Gastroesophageal sphincter (tissue), 4 donors: ENCODE results near the gene RXRG. TPM values are rescaled to one million over a fixed set of nuclear protein-coding genes. Genes with fewer than 3 reads are reported as not detected.

Experiments used
- ATAC-seq: fragments of 150-250 bp; one replicate; pipeline ENCODE4 v1.9.1; 2016; ENCODE audit warnings: mild to moderate bottlenecking, moderate library complexity
- H3K27ac ChIP-seq, 4 donors: fragments of 200-600 bp; sonication (generic) in 3 of 4; 1 replicate in 3 of 4; 2 replicates in 1 of 4; pipeline ENCODE4 v1.5.1; 2016 to 2019
- H3K27me3 ChIP-seq: fragments of 200-600 bp; sonication (generic); one replicate; pipeline ENCODE4 v1.5.1; 2019
- H3K36me3 ChIP-seq, 2 donors: fragments of 200-600 bp; sonication (generic); one replicate each; pipeline ENCODE4 v1.5.1; 2019; ENCODE audit warnings: control low read depth in 1 of 2
- H3K4me1 ChIP-seq, 3 donors: fragments of 200-600 bp; sonication (generic); 1 replicate in 2 of 3; 2 replicates in 1 of 3; pipeline ENCODE4 v1.5.1; 2016 to 2019; ENCODE audit warnings: control low read depth in 2 of 3
- H3K4me3 ChIP-seq, 2 donors: fragments of 200-600 bp; sonication (generic); one replicate each; pipeline ENCODE4 v1.5.1; 2019; ENCODE audit warnings: mild to moderate bottlenecking in 1 of 2, moderate library complexity in 1 of 2
- H3K9me3 ChIP-seq, 3 donors: fragments of 200-600 bp; sonication (generic); one replicate each; pipeline ENCODE4 v1.5.1; 2017 to 2019; ENCODE audit warnings: control low read depth in 2 of 3
- EP300 ChIP-seq: sonication (generic); formaldehyde crosslinking; IDR thresholded peaks from one replicate; pipeline ENCODE4 v1.6.1; 2017; ENCODE audit warnings: antibody characterized with exemption, mild to moderate bottlenecking
- POLR2A ChIP-seq, 2 donors: fragments of 450-650 bp; IDR thresholded peaks; one replicate each; pipeline ENCODE4 v1.6.1; 2017; ENCODE audit warnings: antibody characterized with exemption in 2 of 2, mild to moderate bottlenecking in 2 of 2, moderate library complexity in 1 of 2
- POLR2AphosphoS5 ChIP-seq: sonication (generic); formaldehyde crosslinking; IDR thresholded peaks from one replicate; pipeline ENCODE4 v1.6.1; 2017; ENCODE audit warnings: antibody characterized with exemption
- WGBS, 2 donors: methylation state at CpG; one replicate each; pipeline ENCODE4 v1.1.5; 2018; ENCODE audit warnings: low coverage in 1 of 2; 5-methylcytosine and 5-hydroxymethylcytosine counted together
- total RNA-seq, 4 donors: library from RNA; depleted of rRNA; stranded (reverse); fragments of >200 nt; gene quantifications; one replicate each; pipeline ENCODE4 v1.1.0, GENCODE V29; 2016
- TF ChIP-seq, protein P1 (sequence below), 4 experiments: fragments of 200-600 bp in 2 of 4; fragments of 450-650 bp in 2 of 4; sonication (generic) in 1 of 4; IDR thresholded peaks; one replicate each; pipeline ENCODE4 v1.5.1; 2017 to 2019; ENCODE audit warnings: antibody characterized with exemption in 4 of 4, mild to moderate bottlenecking in 2 of 4, moderate library complexity in 2 of 4

The RXRG gene
- total RNA-seq, 4 donors from 2014 or later = 2.4 to 6.4 (median 2.7) TPM

DNA sequence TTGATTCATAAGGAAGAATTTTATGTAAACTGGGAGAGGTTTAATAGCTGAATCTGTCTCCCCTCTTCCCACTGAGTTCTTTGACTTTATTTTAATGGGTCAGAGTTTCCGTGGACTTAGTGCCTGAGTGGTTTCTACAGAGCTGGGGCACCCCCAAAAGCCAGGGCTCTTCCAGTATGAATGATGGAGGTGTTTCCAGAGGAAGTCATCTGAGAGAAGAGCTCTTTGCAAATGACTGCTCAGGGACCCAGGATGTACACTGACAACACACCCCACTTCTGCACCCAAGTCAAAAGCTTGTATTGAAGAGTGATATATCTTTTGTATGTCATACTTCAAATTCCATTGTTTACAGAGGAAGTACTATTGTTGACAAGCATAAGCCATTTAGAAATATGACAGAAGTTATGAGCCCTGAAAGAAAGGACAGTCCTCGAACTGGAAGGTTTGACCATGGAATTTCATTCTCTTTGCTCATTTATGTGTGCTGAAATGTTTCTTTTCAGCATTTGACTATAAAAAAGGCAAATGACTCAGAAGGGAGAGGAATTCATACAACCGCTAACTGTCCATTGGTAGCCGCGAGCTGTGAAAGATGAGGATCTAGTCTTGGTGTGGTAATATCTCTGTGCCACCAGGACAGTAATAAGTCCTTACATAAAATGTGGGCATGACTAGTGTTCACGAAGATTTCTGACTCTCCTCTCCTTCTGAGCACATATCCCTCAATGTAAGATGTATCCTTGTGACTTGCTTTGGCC is 63.0 kb downstream of the RXRG start:
- Histone ChIP-seq H3K4me3 (no peak overlapping the region), H3K27me3 (no peaks in the 10 kb centered on the region), H3K27ac (no peak overlapping the region), H3K4me1 (peaks cover 0 to 21% (median 4%) of the 10 kb centered on the region in 3 donors), H3K36me3 (no peaks in the 10 kb centered on the region), H3K9me3 (no peaks in the 10 kb centered on the region)
- TF ChIP-seq EP300 = no peak
- TF ChIP-seq, protein P1, sequence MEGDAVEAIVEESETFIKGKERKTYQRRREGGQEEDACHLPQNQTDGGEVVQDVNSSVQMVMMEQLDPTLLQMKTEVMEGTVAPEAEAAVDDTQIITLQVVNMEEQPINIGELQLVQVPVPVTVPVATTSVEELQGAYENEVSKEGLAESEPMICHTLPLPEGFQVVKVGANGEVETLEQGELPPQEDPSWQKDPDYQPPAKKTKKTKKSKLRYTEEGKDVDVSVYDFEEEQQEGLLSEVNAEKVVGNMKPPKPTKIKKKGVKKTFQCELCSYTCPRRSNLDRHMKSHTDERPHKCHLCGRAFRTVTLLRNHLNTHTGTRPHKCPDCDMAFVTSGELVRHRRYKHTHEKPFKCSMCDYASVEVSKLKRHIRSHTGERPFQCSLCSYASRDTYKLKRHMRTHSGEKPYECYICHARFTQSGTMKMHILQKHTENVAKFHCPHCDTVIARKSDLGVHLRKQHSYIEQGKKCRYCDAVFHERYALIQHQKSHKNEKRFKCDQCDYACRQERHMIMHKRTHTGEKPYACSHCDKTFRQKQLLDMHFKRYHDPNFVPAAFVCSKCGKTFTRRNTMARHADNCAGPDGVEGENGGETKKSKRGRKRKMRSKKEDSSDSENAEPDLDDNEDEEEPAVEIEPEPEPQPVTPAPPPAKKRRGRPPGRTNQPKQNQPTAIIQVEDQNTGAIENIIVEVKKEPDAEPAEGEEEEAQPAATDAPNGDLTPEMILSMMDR (IDR thresholded peaks at IDR 0.05) = no peak
- no peak for TF ChIP-seq POLR2A (IDR thresholded peaks at IDR 0.05)
- TF ChIP-seq POLR2AphosphoS5 = no peak
- ATAC-seq = no peak
- WGBS, 2 donors = 81 to 86% methylated on average over 5 to 6 of the region's 6 CpGs

DNA sequence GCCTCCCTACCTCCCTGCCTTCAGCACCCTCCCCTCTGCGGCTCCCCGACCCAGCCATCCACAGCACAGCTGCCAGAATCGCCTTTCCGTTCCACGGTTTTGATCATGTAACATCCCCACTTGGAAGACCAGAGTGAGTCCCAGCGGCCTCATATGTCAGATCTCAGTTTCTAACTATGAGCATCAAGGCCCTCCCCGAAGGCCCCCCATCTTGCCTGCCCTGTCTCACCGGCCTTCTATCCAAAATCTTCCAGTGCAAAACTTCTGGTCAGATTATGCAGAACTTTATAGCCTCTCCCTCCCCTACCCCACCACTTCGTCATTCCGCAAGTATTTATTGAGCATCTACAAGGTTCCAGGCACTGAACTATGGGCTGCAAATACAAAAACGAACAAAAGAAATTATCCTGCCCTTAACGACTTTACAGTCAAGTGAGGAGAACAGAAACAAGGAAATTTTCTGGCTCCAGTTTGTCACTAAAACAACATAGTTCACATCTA is 68.1 kb downstream of the RXRG start:
- H3K27ac ChIP-seq = peak overlapping the region in 3 of 4 donors; percentile 89 to 97 (median 89)
- WGBS, 2 donors = 0 to 14% methylated on average over 1 to 12 of the region's 12 CpGs

DNA sequence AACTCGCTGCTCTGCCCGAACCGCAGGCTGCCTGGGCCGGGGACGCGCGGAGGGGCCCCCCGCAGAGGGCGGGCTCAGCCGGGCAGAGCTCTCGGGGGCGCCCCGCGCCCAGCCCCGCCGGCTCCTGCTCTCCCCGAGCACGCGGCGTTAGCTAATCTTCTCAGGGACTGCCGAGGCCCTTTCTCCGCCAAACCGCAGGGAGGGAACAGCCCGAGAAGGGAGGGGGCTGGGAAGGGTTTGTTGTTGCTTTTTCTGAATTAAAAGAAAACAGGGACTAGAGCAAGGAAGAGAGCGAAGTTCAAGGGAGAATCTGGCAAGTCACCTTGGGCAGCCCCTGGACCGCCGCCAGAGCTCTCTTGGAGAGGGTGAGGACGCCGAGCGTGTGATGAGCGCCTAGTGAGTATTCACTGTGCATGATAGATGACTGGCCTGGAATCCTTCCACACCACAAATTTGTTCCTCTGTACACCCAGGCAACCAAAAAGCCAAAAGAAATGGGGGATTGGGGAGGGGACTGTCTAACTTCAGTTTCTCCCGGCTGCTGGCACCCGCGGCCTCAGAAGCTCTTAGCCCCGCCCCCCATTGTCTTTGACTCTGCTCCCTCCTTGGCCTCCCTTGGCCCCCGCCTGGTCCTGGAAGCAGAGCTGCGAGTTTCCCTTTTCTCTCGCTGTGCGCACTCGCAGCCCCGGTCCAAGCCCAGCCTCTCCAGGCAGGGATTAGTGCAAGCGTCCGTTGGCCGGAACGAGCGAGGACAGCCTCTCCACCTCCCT is 68.7 kb downstream of the RXRG start:
- ATAC-seq = peak; percentile 96
- H3K27ac ChIP-seq = peak overlapping the region; percentile 85 to 97 (median 89)
- TF ChIP-seq, protein P1 (IDR thresholded peaks at IDR 0.05) = peak in 1 of 4 experiments; percentile 11
- no peak for TF ChIP-seq POLR2A (IDR thresholded peaks at IDR 0.05)
- H3K9me3 ChIP-seq = no peaks in the 10 kb centered on the region
- H3K4me3 ChIP-seq = peak overlapping the region; percentile 17 to 55
- H3K36me3 ChIP-seq = no peaks in the 10 kb centered on the region
- peaks cover 0 to 22% (median 16%) of the 10 kb centered on the region in 3 donors for H3K4me1 ChIP-seq
- WGBS, 2 donors = 0 to 2% methylated on average over 7 to 9 of the region's 46 CpGs
- H3K27me3 ChIP-seq = no peaks in the 10 kb centered on the region

More for the DNA sequence above, 68.1 kb downstream of the RXRG start:
- Histone ChIP-seq H3K4me1 (peaks cover 0 to 22% (median 16%) of the 10 kb centered on the region in 3 donors), H3K27me3 (no peaks in the 10 kb centered on the region), H3K9me3 (no peaks in the 10 kb centered on the region), H3K4me3 (peak overlapping the region in 1 of 2 donors; percentile 55), H3K36me3 (no peaks in the 10 kb centered on the region)
- peak; percentile 4 for ATAC-seq
- TF ChIP-seq EP300 (no peak), POLR2AphosphoS5 (no peak), POLR2A (IDR thresholded peaks at IDR 0.05) (no peak)
- TF ChIP-seq, protein P1 (IDR thresholded peaks at IDR 0.05) = no peak

DNA sequence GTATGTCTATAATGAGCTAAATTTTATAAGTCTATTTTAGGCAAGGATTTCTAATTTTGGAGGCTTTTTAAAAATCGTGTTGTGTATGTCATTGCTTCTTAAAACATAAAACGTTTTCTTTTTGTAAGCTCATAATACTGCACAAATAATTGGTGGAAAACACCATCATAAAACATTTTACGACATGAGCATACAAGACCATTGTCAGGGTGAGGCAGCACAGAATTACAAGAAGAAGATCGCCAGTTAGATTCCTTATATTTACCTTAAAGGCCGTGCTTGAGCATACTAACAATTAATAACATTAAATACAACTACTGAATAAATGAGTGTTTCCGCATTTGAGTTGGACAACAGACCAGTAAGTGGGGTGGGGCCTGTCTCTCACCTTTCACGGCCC is 69.3 kb downstream of the RXRG start:
- H3K9me3 ChIP-seq = no peaks in the 10 kb centered on the region
- peak overlapping the region; percentile 17 to 55 for H3K4me3 ChIP-seq
- no peak for ATAC-seq
- TF ChIP-seq EP300 = no peak
- no peaks in the 10 kb centered on the region for H3K36me3 ChIP-seq
- H3K27ac ChIP-seq = peak overlapping the region; percentile 85 to 97 (median 89)
- H3K4me1 ChIP-seq = peaks cover 0 to 22% (median 16%) of the 10 kb centered on the region in 3 donors
- H3K27me3 ChIP-seq = no peaks in the 10 kb centered on the region
- WGBS, 2 donors = 29 to 36% methylated on average over 6 to 7 of the region's 7 CpGs

DNA sequence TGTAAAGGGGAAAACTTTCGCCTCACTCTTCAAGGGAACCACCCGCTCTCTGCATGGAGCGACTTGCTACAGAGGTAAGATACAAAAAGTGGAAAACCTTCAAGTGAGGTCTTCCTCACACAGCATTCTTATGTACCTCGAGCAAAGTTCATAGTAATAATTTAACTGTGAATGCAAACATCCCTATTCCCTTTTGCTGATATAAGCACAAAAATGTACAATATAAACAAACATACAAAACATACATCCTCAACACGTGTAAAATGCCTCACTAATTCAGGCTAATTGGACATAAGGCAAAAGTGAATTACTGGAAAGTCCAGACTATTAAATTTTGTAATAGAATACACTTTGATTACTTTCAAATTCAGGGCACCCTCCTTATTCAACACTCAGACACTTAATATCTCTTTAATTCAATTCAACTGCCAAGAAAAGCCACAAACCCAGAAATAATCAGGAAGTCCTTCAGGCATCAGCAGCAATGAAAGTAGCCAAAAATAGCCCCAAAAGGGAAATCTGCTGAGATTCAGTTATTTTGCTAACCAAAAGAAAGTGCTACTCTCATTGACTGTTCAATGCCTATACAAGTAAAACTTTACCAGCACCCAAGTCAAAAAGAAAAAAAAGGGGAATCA is 73.2 kb downstream of the RXRG start:
- no peak overlapping the region for H3K27ac ChIP-seq
- TF ChIP-seq, protein P1 (IDR thresholded peaks at IDR 0.05) = no peak
- TF ChIP-seq POLR2AphosphoS5 (no peak), EP300 (no peak), POLR2A (IDR thresholded peaks at IDR 0.05) (no peak)
- peaks cover 0 to 27% (median 15%) of the 10 kb centered on the region in 3 donors for H3K4me1 ChIP-seq
- no peak overlapping the region for H3K4me3 ChIP-seq
- WGBS, 2 donors = 49% methylated on average over 5 of the region's 5 CpGs
- peaks cover 29% of the 10 kb centered on the region for H3K27me3 ChIP-seq
- H3K9me3 ChIP-seq = no peaks in the 10 kb centered on the region
- no peaks in the 10 kb centered on the region for H3K36me3 ChIP-seq
- no peak for ATAC-seq
